NCI-H2081 treated with DMSO at 0.1 percent for 48 hours (cell line): ENCODE results near the gene DOCK1.

ENCODE experiments used
- DNase-seq: peaks from one replicate; lab custom pipeline; 2025; lab: John Stamatoyannopoulos, UW

DOCK1 gene

GRCh38 chr10:127315888-127316287 is 410.7 kb downstream of the DOCK1 start:
- no peak for DNase-seq

GRCh38 chr10:127318396-127318795 is 413.2 kb downstream of the DOCK1 start:
- no peak for DNase-seq

GRCh38 chr10:127319271-127319670 is 414.0 kb downstream of the DOCK1 start:
- no peak for DNase-seq

- DNase-seq = no peak
Measured at GRCh38 chr10:127319691-127320090, 414.5 kb downstream of the DOCK1 start.

GRCh38 chr10:127320176-127320575 is 414.9 kb downstream of the DOCK1 start:
- no peak for DNase-seq

GRCh38 chr10:127322286-127322685 is 417.1 kb downstream of the DOCK1 start:
- DNase-seq = no peak

- no peak for DNase-seq
Measured at GRCh38 chr10:127325506-127325905, 420.3 kb downstream of the DOCK1 start.

GRCh38 chr10:127326883-127327282 is 421.7 kb downstream of the DOCK1 start:
- DNase-seq = no peak

- no peak for DNase-seq
Measured at GRCh38 chr10:127331696-127332095, 426.5 kb downstream of the DOCK1 start.

GRCh38 chr10:127332631-127333030 is 427.4 kb downstream of the DOCK1 start:
- DNase-seq = no peak

GRCh38 chr10:127337801-127338200 is 432.6 kb downstream of the DOCK1 start:
- DNase-seq = no peak

GRCh38 chr10:127338399-127339110 is 433.3 kb downstream of the DOCK1 start:
- DNase-seq = no peak

- no peak for DNase-seq
Measured at GRCh38 chr10:127343821-127344220, 438.6 kb downstream of the DOCK1 start.

- DNase-seq = no peak
Measured at GRCh38 chr10:127344346-127344745, 439.1 kb downstream of the DOCK1 start.

GRCh38 chr10:127345231-127345965 is 440.2 kb downstream of the DOCK1 start:
- DNase-seq = no peak

- no peak for DNase-seq
Measured at GRCh38 chr10:127346604-127347003, 441.4 kb downstream of the DOCK1 start.

- no peak for DNase-seq
Measured at GRCh38 chr10:127347202-127347959, 442.2 kb downstream of the DOCK1 start.

- no peak for DNase-seq
Measured at GRCh38 chr10:127349737-127350136, 444.5 kb downstream of the DOCK1 start.

- no peak for DNase-seq
Measured at GRCh38 chr10:127351542-127351941, 446.3 kb downstream of the DOCK1 start.

- DNase-seq = no peak
Measured at GRCh38 chr10:127353544-127353943, 448.3 kb downstream of the DOCK1 start.

- no peak for DNase-seq
Measured at GRCh38 chr10:127354255-127354654, 449.0 kb downstream of the DOCK1 start.

GRCh38 chr10:127354992-127355391 is 449.8 kb downstream of the DOCK1 start:
- DNase-seq = no peak

GRCh38 chr10:127356360-127356759 is 451.1 kb downstream of the DOCK1 start:
- DNase-seq = no peak
